Esophagus squamous epithelium (tissue), 4 donors: ENCODE results near the gene ZDHHC3.

ENCODE experiments used
- POLR2A ChIP-seq, 4 donors: fragments of 450-650 bp; IDR thresholded peaks; one replicate each; pipeline ENCODE4 v1.6.1; 2017; ENCODE audit warnings: antibody characterized with exemption in 4 of 4, mild to moderate bottlenecking in 4 of 4, moderate library complexity in 3 of 4
- TF ChIP-seq, protein P1 (sequence below), 6 experiments: fragments of 450-650 bp in 4 of 6; fragments of 200-600 bp in 2 of 6; sonication (generic) in 2 of 6; IDR thresholded peaks; one replicate each; pipeline ENCODE4 v1.5.1; 2016 to 2019; ENCODE audit warnings: antibody characterized with exemption in 6 of 6, mild to moderate bottlenecking in 4 of 6, moderate library complexity in 4 of 6

GRCh38 chr3:44954962-44955361 lies 21.0 kb downstream of the ZDHHC3 start:
- TF ChIP-seq, protein P1, sequence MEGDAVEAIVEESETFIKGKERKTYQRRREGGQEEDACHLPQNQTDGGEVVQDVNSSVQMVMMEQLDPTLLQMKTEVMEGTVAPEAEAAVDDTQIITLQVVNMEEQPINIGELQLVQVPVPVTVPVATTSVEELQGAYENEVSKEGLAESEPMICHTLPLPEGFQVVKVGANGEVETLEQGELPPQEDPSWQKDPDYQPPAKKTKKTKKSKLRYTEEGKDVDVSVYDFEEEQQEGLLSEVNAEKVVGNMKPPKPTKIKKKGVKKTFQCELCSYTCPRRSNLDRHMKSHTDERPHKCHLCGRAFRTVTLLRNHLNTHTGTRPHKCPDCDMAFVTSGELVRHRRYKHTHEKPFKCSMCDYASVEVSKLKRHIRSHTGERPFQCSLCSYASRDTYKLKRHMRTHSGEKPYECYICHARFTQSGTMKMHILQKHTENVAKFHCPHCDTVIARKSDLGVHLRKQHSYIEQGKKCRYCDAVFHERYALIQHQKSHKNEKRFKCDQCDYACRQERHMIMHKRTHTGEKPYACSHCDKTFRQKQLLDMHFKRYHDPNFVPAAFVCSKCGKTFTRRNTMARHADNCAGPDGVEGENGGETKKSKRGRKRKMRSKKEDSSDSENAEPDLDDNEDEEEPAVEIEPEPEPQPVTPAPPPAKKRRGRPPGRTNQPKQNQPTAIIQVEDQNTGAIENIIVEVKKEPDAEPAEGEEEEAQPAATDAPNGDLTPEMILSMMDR (IDR thresholded peaks at IDR 0.05): no peak
- TF ChIP-seq POLR2A (IDR thresholded peaks at IDR 0.05): no peak
